ENCODE measurements around the gene ARHGEF38. TPM values are rescaled to one million over a fixed set of nuclear protein-coding genes. Genes with fewer than 3 reads are reported as not detected.
A peak's percentile ranks its signal among the peaks of the same experiment; 100 is the strongest.

The ARHGEF38 gene, protein sequence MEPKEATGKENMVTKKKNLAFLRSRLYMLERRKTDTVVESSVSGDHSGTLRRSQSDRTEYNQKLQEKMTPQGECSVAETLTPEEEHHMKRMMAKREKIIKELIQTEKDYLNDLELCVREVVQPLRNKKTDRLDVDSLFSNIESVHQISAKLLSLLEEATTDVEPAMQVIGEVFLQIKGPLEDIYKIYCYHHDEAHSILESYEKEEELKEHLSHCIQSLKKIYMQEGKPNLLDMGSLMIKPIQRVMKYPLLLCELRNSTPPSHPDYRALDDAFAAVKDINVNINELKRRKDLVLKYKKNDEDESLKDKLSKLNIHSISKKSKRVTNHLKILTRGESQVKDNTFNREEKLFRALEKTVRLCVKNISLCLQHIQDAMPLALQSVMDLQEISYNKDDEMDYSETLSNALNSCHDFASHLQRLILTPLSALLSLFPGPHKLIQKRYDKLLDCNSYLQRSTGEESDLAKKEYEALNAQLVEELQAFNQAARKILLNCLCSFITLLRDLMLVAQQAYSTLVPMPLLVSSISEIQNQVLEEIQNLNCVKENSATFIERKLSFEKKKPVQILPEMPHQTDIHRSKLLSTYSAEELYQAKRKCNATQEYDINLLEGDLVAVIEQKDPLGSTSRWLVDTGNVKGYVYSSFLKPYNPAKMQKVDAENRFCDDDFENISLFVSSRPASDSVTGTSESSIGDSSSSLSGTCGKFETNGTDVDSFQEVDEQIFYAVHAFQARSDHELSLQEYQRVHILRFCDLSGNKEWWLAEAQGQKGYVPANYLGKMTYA
- 10 to 100 TPM; 22.4 to 24.6 TPM for total RNA-seq

GRCh38 chr4:105551965-105552746 is at the start of gene ARHGEF38:
ARHGEF38 (plus strand) TSS chr4:105552620; CDS start chr4:105552766, 146 bp downstream.
- ATAC-seq: peak; percentile 96
- Histone ChIP-seq H3K27me3 (no peaks in the 10 kb centered on the region), H3K4me3 (no peak within 1 kb of the TSS), H3K4me1 (peaks cover 44% of the 10 kb centered on the region), H3K36me3 (replicated peaks in 1 of 2; ENCODE audit: insufficient read depth in 1 of 2, low read depth in 2 of 2) (no peaks in the 10 kb centered on the region), H3K9me3 (no peaks in the 10 kb centered on the region), H3K27ac (peak within 1 kb of the TSS; percentile 95 to 99 (median 95))
- intact Hi-C loops (cut with DNase I): no loop called here
- peak; percentile 86 to 96 (median 92) for DNase-seq
- WGBS, 2 donors: 8 to 15% methylated on average over 11 of the region's 11 CpGs
- TF ChIP-seq POLR2A (IDR thresholded peaks at IDR 0.05) (peak; percentile 95 to 99 (median 99)), CTCF (IDR thresholded peaks at IDR 0.05) (peak in 2 of 7 experiments; percentile 4 to 12)

GRCh38 chr4:105503484-105503883 is 48.9 kb upstream of the ARHGEF38 start:
- Histone ChIP-seq H3K27me3 (no peaks in the 10 kb centered on the region), H3K4me1 (no peaks in the 10 kb centered on the region), H3K4me3 (no peak overlapping the region), H3K36me3 (replicated peaks in 1 of 2; ENCODE audit: insufficient read depth in 1 of 2, low read depth in 2 of 2) (no peaks in the 10 kb centered on the region), H3K27ac (no peak overlapping the region), H3K9me3 (no peaks in the 10 kb centered on the region)
- intact Hi-C loops (cut with DNase I): no loop called here
- ATAC-seq (no peak), DNase-seq (no peak)
- 54 to 55% methylated on average over 2 of the region's 2 CpGs for WGBS, 2 donors
- TF ChIP-seq CTCF (IDR thresholded peaks at IDR 0.05) (no peak), POLR2A (IDR thresholded peaks at IDR 0.05) (no peak)

DNA sequence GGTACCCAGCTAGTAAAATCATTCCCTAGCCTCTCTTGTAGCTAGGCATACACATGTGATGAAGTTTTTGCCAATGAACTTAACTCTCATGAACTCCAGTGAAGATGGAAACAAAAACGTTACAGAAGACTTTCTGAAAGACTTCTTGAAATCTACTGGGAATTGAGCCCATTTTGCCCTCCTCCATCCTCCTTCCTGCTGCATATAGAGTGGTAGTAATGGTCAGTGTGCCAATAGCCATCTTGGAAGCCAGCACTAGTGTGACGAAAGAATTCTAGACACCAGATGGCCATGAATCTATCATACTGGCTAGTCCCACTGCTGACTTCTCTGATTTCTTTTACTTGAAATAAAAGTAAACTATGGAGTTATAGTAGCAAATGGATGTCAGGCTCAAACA is 47.7 kb upstream of the ARHGEF38 start:
- 60 to 72% methylated on average over 2 of the region's 2 CpGs for WGBS, 2 donors
- no peak for DNase-seq
- no peak for ATAC-seq

GRCh38 chr4:105509291-105509690 is 43.1 kb upstream of the ARHGEF38 start:
- DNase-seq: no peak
- ATAC-seq: no peak
- Histone ChIP-seq H3K27me3 (no peaks in the 10 kb centered on the region), H3K9me3 (no peaks in the 10 kb centered on the region), H3K36me3 (replicated peaks in 1 of 2; ENCODE audit: insufficient read depth in 1 of 2, low read depth in 2 of 2) (no peaks in the 10 kb centered on the region), H3K4me3 (no peak overlapping the region), H3K4me1 (no peaks in the 10 kb centered on the region), H3K27ac (no peak overlapping the region)
- intact Hi-C loops (cut with DNase I): no loop called here
- WGBS, 2 donors: 82 to 96% methylated on average over 1 of the region's 1 CpG
- no peak for TF ChIP-seq CTCF (IDR thresholded peaks at IDR 0.05)
- no peak for TF ChIP-seq POLR2A (IDR thresholded peaks at IDR 0.05)

More for the DNA sequence above, 47.7 kb upstream of the ARHGEF38 start:
- Histone ChIP-seq H3K9me3 (no peaks in the 10 kb centered on the region), H3K36me3 (replicated peaks in 1 of 2; ENCODE audit: insufficient read depth in 1 of 2, low read depth in 2 of 2) (no peaks in the 10 kb centered on the region), H3K4me3 (no peak overlapping the region), H3K27me3 (no peaks in the 10 kb centered on the region), H3K4me1 (no peaks in the 10 kb centered on the region), H3K27ac (no peak overlapping the region)
- intact Hi-C loops (cut with DNase I): no loop called here
- TF ChIP-seq POLR2A (IDR thresholded peaks at IDR 0.05) (no peak), CTCF (IDR thresholded peaks at IDR 0.05) (no peak)

Measured in body of pancreas (tissue), 4 donors.